ENCODE results near the gene TAF1L.

- TF ChIP-seq CTCF (IDR thresholded peaks at IDR 0.05) (no peak), POLR2A (IDR thresholded peaks at IDR 0.05) (no peak)
Measured at GRCh38 chr9:32672469-32672868, 37.0 kb upstream of the TAF1L start.

Data from heart left ventricle (tissue), 13 donors.